HS-5 (cell line): ENCODE results near the gene PAPSS1.
A peak's percentile ranks its signal among the peaks of the same experiment; 100 is the strongest.
"Not testable (repeated sequence)": the region's sequence is repeated elsewhere in the genome, so short reads cannot be mapped to it uniquely, and the experiment has no call there.

Experiments used
- DNase-seq: peaks from one replicate; pipeline ENCODE4 v3.0.0-alpha.2; 2012; ENCODE audit warnings: low read depth

The PAPSS1 gene

DNA sequence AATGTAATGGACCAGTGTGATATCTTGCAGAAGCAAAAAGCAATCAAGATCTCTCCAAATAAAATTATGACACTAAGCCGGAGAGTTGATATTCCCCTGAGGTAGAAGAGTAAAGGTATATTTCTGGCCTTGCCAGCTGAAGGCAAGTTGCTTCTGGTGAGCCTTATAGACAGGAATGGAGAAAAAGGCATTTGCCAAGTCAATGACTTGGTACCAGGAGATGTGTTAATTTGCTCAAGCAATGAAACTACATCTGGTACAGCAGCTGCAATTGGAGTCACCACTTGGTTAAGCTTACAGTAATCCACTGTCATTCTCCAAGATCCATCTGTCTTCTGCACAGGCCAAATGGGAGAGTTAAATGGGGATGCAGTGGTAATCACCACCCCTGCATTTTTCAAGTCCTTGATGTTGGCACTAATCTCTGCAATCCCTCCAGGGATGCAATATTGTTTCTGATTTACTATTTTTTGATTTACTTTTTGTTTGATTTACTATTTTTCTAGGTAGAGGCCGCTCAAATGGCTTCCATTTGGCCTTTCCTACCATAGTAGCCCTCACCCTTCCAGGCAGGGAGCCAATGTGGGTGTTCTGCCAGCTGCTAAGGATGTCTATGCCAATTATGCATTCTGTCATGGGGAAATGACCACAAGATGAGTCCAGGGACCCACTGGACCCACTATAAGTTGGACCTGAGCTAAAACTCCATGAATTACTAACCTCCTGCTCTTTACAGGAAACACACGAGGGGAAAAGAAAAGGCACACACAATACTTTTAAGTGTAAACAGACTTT, 6.3 kb upstream of the PAPSS1 start:
- not testable (repeated sequence) for DNase-seq

DNA sequence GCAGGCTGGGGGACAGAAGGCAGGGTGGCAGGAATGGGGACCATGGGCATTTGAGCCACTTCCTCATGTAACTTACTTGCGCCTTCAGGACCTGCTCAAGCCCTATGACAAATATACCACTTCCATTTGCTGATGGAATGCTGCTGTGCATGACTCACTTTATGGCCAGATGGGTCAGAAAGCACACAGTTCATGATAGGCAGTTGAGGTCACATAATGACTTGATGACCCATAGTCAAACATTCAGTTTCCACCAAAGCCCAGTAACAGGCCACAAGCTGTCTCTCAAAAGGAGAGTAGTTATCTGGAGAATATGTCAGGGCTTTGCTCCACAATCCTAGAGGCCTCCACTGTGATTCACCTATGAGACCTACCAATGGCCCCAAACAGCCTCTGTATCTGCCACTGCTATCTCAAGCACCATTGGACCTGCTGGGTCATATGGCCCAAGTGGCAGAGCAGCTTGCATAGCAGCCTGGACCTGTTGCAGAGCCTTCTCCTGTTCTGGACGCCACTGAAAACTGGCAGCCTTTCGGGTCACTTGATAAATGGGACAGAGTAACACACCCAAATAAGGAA, 5.3 kb upstream of the PAPSS1 start:
- peak; percentile 45 for DNase-seq

DNA sequence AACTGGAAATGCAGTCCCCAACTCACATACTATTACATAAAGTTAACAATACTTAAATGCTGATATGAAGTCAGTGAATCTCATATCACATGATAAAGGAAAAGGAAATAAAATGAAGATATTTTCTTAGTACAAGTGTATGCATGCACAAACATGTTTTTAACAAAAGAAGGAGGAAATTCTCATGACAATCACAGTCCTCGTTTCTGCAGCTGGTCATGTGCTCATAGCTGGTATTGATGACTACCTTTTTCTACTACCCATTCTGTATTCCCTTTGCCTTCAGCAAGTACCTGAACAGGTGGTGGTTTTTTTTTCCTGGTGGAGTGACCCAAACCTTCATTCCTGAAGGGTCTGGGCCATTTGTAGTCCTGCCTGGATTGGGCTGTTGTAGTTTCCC, 3.3 kb upstream of the PAPSS1 start:
- DNase-seq, result not testable (repeated sequence)

DNA sequence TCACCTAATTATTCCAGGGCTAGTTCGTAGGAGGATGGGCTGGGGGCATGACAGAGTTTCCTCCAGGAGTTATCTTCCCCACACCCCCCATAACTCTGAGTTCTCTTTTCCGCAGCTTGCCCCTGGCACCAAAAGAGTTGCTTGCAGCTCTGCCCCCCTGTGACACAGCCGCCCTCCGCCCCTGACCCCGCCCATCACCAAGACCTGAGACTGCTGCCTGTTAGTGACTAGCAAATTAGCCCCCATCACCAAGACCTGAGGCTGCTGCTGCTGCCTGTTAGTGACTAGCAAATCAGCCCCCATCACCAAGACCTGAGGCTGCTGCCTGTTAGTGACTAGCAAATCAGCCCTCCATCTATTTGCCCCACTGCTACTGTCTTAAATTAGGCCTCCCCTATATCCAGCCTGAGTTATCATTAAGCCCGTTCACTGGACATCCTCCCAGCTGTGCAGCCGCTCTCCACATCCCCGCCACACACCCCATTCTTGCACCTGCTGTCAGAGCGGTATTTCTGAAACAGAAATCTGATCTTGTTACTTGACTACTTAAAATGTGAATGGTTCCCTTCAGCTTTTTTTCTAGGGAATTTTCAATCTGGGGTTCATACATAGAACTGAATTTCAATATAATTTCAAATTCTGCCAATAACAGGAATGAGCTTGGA, 1.5 kb upstream of the PAPSS1 start:
- DNase-seq, result no peak

DNA sequence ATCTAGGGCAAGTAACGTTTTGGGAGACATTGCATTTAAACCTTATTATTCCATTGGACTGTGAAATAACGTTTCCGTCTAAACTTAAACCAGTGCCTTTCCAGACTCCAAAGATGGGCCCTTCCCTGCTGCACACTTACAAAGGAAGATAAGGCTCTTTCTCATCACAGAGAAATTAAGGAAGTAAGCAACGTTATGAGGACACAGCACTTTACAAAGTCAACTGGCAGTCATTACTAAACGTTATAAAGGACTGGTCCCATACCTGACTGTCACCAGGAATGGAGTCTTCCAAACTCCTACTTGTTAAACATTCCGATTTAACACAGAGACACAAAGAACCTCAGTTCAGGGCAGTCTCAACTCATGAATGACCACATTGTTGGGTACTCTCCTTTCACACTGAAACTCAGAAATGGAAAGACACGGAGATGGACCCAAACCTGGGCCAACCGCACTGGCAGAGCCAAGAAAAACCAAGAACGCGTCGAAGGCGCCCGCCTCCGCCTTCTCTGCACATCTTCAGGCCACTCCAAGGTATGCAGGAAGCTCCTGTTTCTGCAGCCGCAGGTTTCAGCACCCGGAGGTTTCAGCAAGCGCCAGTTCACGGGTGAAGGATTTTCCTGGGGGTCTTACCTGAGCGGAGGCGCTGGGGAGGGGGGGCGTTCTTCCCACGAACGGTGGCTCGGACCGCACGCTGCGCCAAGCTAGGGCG, 670 bp downstream of the PAPSS1 start:
- DNase-seq, result no peak

DNA sequence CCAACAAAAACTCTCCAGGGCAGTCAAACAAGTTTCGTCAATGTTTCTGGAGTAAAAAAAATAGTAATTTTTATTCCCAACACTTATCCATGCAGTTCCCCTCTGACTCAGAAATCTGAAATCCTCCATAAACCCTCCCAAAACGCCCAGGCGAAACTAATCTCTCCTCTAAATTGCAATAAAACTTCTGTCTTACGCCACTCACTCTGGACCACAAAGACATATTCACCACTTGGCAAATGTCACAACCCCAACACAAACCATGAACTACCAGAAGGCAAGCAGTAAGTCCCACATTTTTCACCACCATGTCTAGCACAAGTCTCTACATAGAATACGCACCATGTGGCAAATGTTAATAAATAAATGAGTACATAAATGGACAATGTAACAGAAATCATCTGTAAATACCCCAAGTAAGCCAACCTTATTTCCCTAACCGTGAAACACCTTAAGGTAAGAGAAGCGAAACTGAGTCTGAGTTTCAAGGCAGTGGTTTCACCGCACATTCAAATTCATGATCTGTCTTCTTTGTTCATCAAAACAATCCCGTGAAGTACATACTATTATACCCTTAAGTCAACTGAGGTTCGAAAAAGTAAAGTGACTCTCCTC, 1.6 kb downstream of the PAPSS1 start:
- no peak for DNase-seq

DNA sequence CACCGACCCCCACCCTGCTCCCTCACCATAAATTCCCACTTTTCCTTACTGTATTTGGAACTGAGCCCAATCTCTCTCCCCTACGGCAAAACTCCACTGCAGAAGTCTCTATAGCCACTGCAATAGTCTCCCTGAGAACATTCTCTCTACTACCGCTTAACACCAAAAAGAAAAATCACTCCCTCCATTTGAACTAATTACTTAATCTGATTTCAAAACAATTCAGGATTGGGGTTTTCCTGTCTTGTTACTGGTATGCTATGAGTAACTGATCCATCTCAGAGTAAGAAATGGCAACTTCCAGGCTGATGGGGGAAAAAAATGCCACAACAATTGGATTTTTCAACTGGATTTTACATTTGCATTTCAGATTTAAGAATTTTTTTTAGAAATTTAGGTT, 5.8 kb downstream of the PAPSS1 start:
- DNase-seq, result no peak

DNA sequence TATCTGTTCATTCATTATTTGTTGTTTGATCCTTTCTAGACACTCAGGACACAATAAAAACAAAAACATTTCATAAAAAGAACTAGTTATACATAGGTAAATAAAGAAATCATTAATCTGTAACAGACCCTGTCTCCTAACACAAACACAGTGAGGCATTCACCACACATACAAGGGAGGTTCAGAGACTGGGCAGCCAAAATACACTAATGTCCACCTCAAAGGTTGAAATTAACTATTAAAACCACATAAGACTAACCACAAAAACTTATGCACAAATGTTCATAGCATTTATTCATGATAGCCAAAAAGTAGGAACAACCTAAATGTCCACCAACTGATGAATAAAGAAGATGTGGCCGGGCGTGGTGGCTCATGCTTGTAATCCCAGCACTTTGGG, 7.8 kb downstream of the PAPSS1 start:
- DNase-seq, result no peak

DNA sequence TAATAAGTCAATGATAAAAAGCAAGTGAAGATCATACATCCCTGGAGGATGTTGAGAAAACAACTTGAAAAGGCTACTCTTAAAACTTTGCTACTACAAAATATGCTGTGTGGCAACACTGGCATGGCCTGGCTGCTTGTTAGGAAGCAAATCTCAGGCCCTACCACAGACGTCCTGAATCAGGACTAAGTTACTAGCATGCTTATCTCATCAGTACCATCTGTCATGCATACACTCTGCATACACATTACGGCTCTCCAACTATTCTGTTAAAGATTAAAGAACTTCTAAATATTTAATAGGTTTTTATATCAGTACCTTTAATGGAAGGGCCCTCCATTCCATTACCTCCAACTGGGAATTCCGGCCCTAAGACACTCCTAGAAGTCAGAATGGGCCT, 8.2 kb downstream of the PAPSS1 start:
- no peak for DNase-seq

DNA sequence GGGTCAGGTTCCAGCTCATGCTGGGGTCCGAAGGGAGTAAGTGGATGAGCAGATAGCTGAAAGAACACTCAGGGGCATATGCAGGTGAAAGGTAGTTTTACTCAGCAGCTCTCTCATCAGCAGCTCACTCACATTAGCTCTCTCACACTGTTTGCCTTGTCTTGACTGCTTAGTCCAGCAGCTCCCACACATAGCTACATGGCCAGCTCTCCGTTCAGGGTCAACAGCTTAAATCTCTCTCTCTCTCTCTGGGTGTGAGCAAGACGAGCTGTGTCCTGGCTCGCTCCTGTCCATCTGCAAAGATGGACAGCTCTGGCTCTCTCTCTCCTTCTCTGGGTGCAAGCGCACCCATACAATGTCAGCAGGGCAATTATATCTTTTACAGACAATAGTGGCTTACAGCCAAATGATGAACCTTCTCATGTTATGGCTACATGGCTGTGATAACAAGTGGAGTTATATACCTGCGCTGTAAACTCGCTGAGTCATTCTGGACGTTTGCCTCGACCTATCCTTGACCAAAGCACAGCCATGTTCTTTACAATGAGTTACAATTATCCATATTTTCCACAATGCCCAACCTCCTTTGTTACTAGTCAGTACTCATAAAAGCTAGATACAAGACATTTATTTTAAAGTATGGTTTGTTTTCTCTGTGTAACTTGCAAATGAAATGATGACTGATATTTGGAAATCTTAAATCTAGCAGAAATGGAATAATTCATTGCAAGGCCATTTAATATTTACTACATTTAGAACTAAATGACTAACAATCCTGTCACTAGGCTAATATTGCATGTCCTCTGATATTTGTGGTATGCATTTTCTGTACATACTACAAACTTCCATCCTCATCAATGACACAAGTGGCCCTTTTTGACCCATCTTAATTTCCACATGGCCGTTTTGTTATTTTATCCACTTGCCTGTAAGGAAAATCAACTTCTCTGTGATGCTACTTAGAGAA, 9.3 kb downstream of the PAPSS1 start:
- no peak for DNase-seq

DNA sequence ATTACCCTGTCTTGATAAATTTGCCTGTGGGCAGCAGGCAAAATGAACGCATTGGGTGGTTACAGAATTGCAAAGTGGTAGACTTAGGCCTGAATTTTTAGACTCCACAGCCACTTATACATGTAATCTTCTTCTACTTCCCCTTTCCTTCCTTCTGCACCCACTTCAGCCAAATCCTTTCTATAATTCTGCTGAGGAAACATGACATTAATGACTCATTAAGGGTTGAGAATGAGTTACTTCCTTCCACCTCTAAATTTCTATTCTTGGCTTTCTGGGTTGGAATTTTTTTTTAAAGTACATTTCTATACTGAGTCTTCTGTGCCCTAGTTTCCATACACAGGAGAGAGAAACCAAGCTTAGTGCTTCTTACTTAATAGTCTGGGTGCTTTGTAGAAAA, 10.1 kb downstream of the PAPSS1 start:
- DNase-seq, result no peak

DNA sequence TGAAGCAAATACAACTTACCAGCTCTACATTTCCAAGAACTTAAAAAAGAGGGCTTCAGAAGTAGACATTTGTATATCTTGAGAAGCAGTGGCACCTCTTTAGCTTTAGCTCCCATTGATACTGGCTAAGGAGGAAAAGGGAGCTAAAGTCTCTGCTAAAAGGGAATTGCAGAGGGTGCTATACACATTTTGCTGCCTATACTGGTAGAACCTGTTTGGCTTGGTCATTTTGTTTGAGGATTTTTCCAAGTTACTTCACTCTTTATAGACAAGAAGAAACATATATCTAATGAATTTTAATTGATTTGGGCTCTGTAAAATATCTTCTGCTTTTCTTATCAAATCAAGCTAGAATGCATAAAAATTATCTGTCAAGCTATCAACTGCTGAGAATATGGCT, 11.8 kb downstream of the PAPSS1 start:
- DNase-seq, result no peak

DNA sequence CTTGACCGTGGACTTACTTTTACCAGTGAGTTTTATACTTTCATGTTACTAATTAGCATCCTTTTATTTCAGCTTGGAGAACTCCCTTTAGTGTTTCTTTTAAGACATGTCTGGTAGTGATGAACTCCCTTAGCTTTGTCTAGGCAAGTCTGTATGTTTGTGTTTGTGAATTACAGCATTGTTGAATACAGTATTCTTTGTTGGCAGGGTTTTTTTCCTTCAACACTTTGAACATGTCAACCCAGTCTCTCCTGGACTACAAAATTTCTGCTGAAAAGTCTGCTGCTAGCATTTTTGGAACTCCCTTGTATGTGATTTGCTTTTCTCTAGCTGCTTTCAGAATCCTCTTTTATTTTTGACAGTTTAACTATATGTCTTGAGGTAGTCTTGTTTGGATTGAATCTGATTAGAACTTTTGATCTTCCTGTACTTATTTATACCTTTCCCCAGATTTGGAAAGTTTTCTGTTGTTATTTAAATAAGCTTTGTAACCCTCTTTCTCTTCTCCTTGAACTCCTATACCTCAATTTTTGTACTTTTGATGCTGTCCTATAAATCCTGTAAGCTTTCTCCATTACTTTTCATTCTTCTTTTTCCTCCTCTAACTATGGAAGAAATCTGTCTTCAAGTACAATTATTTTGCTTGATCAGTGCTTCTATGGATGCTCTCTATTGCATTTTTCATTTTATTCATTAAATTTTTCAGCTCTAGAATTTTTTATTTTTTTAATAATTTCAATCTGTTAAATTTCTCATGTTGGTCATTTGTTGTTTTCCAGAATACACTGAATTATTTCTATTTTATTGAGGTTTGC, 14.1 kb downstream of the PAPSS1 start:
- no peak for DNase-seq

DNA sequence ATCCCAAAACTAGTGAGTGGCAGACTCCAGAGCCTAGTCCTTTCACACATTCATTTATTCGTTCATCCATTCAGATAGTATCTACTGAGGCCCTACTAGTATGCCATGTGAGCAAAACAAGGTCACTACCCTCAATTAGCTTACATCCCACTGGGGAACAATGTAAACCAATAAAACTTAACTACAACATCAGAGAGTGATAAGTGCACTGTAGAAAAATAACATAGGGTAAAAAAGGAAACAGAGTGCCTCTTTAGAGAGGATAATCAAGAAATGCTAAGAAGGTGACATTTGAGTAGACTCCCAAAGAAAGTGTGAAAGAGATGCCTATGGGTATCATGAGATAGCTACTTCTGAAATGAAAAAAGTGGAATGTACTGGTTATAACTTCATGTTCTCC, 18.5 kb downstream of the PAPSS1 start:
- DNase-seq, result no peak

DNA sequence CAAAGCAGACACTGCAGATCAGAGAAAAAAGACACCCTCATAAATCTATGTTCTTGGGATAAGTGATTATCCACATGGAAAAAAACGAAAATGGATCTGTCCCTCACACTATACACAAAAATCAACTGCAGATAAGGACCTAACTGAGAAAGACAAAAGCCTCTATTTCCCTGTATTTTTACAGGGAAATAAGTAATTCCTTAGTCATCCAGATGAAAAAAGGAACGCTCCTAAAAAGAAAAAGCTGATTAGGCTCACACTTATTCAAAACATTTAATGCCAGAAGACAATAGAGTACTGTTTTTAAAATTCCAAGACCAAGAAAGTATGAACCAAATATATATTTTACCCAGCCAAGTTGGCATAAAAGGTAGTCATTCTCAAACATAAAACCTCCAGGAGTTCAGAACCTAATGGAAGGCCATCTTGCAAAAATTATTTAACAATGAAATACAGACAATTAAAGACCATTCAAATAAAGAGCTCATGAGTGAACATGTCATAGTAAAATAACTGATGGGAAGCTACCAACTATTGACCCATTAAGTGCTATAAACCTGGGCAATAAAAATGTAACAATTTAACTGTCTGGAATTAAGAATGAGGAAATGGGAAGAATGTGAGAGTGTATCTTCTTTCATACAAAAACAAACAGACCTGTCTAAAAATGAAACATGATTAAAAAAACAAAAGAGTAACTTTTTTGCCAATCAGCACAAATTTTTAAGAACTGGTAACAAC, 20.4 kb downstream of the PAPSS1 start:
- no peak for DNase-seq

DNA sequence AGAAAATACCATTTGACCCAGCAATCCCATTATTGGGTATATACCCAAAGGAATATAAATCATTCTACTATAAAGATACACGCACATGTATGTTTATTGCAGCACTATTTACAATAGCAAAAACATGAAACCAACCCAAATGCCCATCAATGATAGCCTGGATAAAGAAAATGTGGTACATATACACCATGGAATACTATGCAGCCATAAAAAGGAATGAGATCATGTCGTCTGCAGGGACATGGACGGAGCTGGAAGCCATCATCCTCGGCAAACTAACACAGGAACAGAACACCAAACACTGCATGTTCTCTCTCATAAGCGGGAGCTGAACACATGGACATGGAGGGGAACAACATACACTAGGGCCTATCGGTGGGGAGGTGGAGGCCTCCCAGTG, 23.8 kb downstream of the PAPSS1 start:
- DNase-seq, result not testable (repeated sequence)

DNA sequence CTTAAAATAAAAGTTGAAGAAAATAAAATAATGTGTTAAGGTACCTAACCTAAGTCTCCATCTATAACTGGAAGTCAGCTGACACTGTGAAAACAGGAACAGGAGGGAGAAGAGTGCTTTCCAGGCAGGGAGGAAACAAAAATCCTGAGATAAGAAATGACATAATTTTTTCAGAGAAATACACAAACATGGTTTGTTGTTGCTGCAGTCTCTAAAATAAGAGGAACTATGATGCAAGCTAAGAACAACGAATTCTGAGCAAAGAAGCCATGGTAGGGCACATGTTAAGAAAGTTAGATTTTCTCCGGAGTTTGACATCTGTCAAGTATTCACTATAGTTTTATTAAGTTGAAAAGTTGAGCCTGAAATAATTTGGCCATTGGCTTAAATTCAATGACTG, 26.9 kb downstream of the PAPSS1 start:
- DNase-seq, result no peak

DNA sequence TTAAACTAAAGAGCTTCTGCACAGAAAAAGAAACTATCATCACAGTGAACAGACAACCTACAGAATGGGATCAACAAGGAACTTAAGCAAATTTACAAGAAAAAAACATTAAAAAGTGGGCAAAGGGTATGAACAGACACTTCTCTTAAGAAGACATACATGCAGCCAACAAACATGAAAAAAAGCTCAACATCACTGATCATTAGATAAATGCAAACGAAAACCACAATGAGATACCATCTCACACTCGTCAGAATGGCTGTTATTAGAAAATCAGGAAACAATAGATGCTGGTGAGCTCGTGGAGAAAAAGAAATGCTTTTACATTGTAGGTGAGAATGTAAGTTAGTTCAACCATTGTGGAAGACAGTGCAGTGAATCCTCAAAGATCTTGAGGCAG, 27.8 kb downstream of the PAPSS1 start:
- no peak for DNase-seq

DNA sequence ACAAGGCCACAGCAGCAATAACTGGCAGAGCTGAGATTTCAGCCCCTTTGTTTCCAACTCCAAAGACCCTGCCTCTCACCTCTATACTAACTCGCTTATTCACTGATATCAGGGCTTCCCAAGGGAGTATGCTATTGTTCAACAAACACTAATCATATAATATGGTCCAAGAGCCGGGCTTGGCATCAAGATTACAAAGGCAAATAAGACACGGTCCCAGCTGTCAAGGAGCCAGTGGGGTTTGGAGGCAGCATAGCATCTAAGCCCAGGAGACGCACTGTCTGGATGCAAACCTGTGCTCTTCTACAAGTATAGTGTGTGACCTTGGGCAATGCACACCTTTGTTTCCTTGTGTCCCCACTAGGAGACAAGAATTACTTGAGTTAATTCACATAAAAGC, 28.7 kb downstream of the PAPSS1 start:
- DNase-seq, result no peak
